SK-N-SH treated with all-trans-retinoic acid at 6 μM for 48 hours (cell line): ENCODE results near the gene GJB3.
"Not testable (repeated sequence)": the region's sequence is repeated elsewhere in the genome, so short reads cannot be mapped to it uniquely, and the experiment has no call there.

Experiments
- ATAC-seq: fragments of 200-7000 bp; cut with Tn5 transposase; 3 replicates; pipeline ENCODE4 v1.9.1; 2020; ENCODE audit warnings: mild to moderate bottlenecking, moderate library complexity
- ARNTL ChIP-seq: fragments of 450-650 bp; formaldehyde crosslinking; IDR thresholded peaks from 2 replicates; pipeline ENCODE4 v1.5.0; 2020; ENCODE audit warnings: low read depth, mild to moderate bottlenecking, moderate library complexity, borderline replicate concordance
- BACH2 ChIP-seq: fragments of 250-450 bp; sonication (Bioruptor Pico); IDR thresholded peaks from 2 replicates; pipeline ENCODE4 v1.9.0; 2021; ENCODE audit warnings: mild to moderate bottlenecking, borderline replicate concordance
- CSDC2 ChIP-seq: fragments of 250-450 bp; sonication (Bioruptor Pico); IDR thresholded peaks from 2 replicates; pipeline ENCODE4 v1.5.0; 2020; ENCODE audit warnings: mild to moderate bottlenecking, moderate library complexity
- CSRNP3 ChIP-seq: fragments of 250-450 bp; sonication (Bioruptor Pico); IDR thresholded peaks from 2 replicates; pipeline ENCODE4 v1.5.1; 2021; ENCODE audit warnings: mild to moderate bottlenecking, moderate library complexity
- ESRRG ChIP-seq: fragments of 250-450 bp; sonication (Bioruptor Pico); IDR thresholded peaks from 2 replicates; pipeline ENCODE4 v1.6.1; 2021; ENCODE audit warnings: mild to moderate bottlenecking
- GLIS3 ChIP-seq: fragments of 250-450 bp; sonication (Bioruptor Pico); IDR thresholded peaks from 2 replicates; pipeline ENCODE4 v1.5.0; 2020; ENCODE audit warnings: mild to moderate bottlenecking, moderate library complexity
- ISL1 ChIP-seq: fragments of 250-450 bp; sonication (Bioruptor Pico); IDR thresholded peaks from 2 replicates; pipeline ENCODE4 v2.1.2; 2022; ENCODE audit warnings: mild to moderate bottlenecking, moderate library complexity
- OSR1 ChIP-seq: fragments of 250-450 bp; sonication (Bioruptor Pico); IDR thresholded peaks from 2 replicates; pipeline ENCODE4 v1.8.0; 2022; ENCODE audit warnings: moderate library complexity, mild to moderate bottlenecking, inconsistent platforms
- PATZ1 ChIP-seq: fragments of 250-450 bp; sonication (Bioruptor Pico); IDR thresholded peaks from 2 replicates; pipeline ENCODE4 v1.8.0; 2020; ENCODE audit warnings: mild to moderate bottlenecking, moderate library complexity, borderline replicate concordance
- PPARA ChIP-seq: fragments of 250-450 bp; sonication (Bioruptor Pico); IDR thresholded peaks from 2 replicates; pipeline ENCODE4 v1.5.0; 2020; ENCODE audit warnings: mild to moderate bottlenecking, borderline replicate concordance
- RARB ChIP-seq: fragments of 250-450 bp; sonication (Bioruptor Pico); IDR thresholded peaks from 2 replicates; pipeline ENCODE4 v1.8.0; 2021; ENCODE audit warnings: mild to moderate bottlenecking, moderate library complexity
- SNAI2 ChIP-seq: fragments of 250-450 bp; sonication (Bioruptor Pico); IDR thresholded peaks from 2 replicates; pipeline ENCODE4 v1.5.0; 2020; ENCODE audit warnings: mild to moderate bottlenecking, moderate library complexity
- TCF4 ChIP-seq: fragments of 250-450 bp; sonication (Bioruptor Pico); IDR thresholded peaks from 2 replicates; pipeline ENCODE4 v1.8.0; 2021; ENCODE audit warnings: mild to moderate bottlenecking, moderate library complexity, borderline replicate concordance
- TOX ChIP-seq: fragments of 250-450 bp; sonication (Bioruptor Pico); IDR thresholded peaks from 2 replicates; pipeline ENCODE4 v1.8.0; 2021; ENCODE audit warnings: mild to moderate bottlenecking, moderate library complexity, borderline replicate concordance
- ZC3H10 ChIP-seq: fragments of 250-450 bp; sonication (Bioruptor Pico); IDR thresholded peaks from 2 replicates; pipeline ENCODE4 v1.5.1; 2021; ENCODE audit warnings: mild to moderate bottlenecking, moderate library complexity
- ZFP3 ChIP-seq: fragments of 250-450 bp; sonication (Bioruptor Pico); IDR thresholded peaks from 2 replicates; pipeline ENCODE4 v1.5.0; 2020; ENCODE audit warnings: mild to moderate bottlenecking, moderate library complexity
- ZFP30 ChIP-seq: fragments of 450-650 bp; formaldehyde crosslinking; IDR thresholded peaks from 2 replicates; pipeline ENCODE4 v1.5.0; 2022; ENCODE audit warnings: mild to moderate bottlenecking, moderate library complexity
- ZNF70 ChIP-seq: fragments of 450-650 bp; formaldehyde crosslinking; IDR thresholded peaks from 2 replicates; pipeline ENCODE4 v1.5.0; 2020; ENCODE audit warnings: mild to moderate bottlenecking, moderate library complexity
- ZNF8 ChIP-seq: fragments of 450-650 bp; formaldehyde crosslinking; IDR thresholded peaks from 2 replicates; pipeline ENCODE4 v1.5.0; 2020; ENCODE audit warnings: mild to moderate bottlenecking, moderate library complexity
- TF ChIP-seq, protein P1 (sequence below): fragments of 250-450 bp; sonication (Bioruptor Pico); IDR thresholded peaks from 2 replicates; pipeline ENCODE4 v1.5.1; 2020; ENCODE audit warnings: low read depth, mild to moderate bottlenecking, moderate library complexity

Gene GJB3

GRCh38 chr1:34768856-34769255 lies 12.2 kb upstream of the GJB3 start (continued):
- no peak for TF ChIP-seq ZC3H10
- TF ChIP-seq PATZ1 (CRISPR knock-in tag): no peak
- TF ChIP-seq ESRRG (CRISPR knock-in tag): no peak
- TF ChIP-seq SNAI2 (CRISPR knock-in tag): no peak

GRCh38 chr1:34770891-34771504 lies 10.0 kb upstream of the GJB3 start:
- TF ChIP-seq GLIS3 (CRISPR knock-in tag): no peak
- TF ChIP-seq CSDC2 (CRISPR knock-in tag): no peak
- TF ChIP-seq BACH2: no peak
- TF ChIP-seq, protein P1, sequence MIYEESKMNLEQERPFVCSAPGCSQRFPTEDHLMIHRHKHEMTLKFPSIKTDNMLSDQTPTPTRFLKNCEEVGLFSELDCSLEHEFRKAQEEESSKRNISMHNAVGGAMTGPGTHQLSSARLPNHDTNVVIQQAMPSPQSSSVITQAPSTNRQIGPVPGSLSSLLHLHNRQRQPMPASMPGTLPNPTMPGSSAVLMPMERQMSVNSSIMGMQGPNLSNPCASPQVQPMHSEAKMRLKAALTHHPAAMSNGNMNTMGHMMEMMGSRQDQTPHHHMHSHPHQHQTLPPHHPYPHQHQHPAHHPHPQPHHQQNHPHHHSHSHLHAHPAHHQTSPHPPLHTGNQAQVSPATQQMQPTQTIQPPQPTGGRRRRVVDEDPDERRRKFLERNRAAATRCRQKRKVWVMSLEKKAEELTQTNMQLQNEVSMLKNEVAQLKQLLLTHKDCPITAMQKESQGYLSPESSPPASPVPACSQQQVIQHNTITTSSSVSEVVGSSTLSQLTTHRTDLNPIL (CRISPR knock-in tag): no peak
- TF ChIP-seq TOX (CRISPR knock-in tag): no peak

DNA sequence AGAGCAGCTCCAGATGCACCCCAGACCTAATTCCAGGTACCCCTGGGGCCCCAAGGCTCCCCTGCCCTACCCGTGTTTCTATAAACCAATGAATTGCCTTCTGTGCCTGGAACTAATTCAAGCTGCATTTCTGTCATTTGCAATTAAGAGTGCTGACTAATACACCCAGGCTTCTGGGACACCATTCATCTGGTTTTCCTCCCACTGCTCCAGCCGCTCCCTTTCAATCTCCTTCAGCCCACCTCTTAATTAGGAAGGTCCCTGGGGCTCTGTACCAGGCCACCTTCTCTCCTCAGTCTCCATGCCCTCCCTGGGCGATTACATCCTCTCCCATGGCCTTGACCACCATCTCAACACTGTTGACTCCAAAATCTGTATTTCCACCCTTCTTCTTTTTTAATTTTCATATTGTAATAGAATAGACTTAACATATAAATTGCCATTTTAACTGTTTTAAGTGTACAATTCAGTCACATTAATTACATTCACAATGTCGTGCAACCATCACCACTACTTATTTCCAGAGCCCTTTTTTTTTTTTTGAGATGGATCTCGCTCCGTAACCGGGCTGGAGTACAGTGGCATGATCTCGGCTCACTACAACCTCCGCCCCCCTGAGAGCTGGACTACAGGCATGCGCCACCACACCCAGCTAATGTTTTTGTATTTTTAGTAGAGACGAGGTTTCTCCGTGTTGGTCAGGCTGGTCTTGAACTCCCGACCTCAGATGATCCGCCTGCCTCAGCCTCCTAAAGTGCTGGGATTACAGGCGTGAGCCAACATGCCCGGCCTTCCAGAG lies 9.2 kb upstream of the GJB3 start:
- ATAC-seq: no peak
- TF ChIP-seq ZFP30 (CRISPR knock-in tag): no peak
- TF ChIP-seq, protein P1 (CRISPR knock-in tag): no peak
- no peak for TF ChIP-seq PATZ1 (CRISPR knock-in tag)
- TF ChIP-seq SNAI2 (CRISPR knock-in tag): no peak
- no peak for TF ChIP-seq ZNF70
- no peak for TF ChIP-seq RARB (CRISPR knock-in tag)
- no peak for TF ChIP-seq BACH2
- no peak for TF ChIP-seq CSDC2 (CRISPR knock-in tag)
- TF ChIP-seq ZC3H10: no peak
- no peak for TF ChIP-seq CSRNP3
- TF ChIP-seq ISL1 (CRISPR knock-in tag): no peak

More at GRCh38 chr1:34770891-34771504, 10.0 kb upstream of the GJB3 start:
- ATAC-seq: no peak

DNA sequence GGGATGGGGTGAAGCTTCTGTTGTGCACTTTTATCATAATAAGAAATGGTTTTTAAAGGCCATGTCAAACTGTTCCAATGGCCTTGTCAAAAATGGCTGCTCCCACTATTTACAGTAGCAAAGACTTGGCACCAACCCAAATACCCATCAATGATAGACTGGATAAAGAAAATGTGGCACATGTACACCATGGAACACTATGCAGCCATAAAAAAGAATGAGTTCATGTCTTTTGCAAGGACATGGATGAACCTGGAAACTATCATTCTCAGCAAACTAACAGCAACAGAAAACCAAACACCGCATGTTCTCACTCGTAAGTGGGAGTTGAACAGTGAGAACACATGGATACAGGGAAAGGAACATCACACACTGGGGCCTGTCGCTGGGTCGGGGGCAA lies 7.9 kb upstream of the GJB3 start:
- ATAC-seq: not testable (repeated sequence)

DNA sequence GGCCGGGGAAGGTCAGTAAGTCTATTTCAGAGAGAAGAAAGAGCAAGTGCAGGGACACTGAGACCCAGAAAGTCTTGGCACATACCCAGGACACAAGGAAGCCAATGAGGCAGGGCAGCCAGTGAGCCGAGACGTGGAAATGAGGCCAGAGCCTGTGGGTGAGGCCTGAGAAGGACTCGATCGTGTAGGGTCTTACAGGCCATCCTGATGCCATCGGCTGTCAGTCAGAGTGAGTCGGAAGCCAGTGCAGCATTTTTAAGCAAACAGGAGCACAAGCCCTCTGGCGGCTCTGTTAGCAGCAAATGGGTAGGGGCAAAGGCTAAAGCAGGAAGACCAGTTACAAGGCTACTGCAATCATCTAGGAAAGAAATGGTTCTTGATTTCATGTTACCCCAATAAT lies 6.1 kb upstream of the GJB3 start:
- TF ChIP-seq CSRNP3: no peak
- TF ChIP-seq BACH2: no peak
- no peak for TF ChIP-seq ARNTL (CRISPR knock-in tag)
- TF ChIP-seq ZNF70: no peak
- no peak for TF ChIP-seq SNAI2 (CRISPR knock-in tag)
- no peak for TF ChIP-seq GLIS3 (CRISPR knock-in tag)
- TF ChIP-seq TCF4 (CRISPR knock-in tag): no peak
- no peak for TF ChIP-seq PPARA
- no peak for TF ChIP-seq ZFP3 (CRISPR knock-in tag)
- no peak for TF ChIP-seq TOX (CRISPR knock-in tag)
- TF ChIP-seq ZNF8 (CRISPR knock-in tag): no peak
- TF ChIP-seq ZFP30 (CRISPR knock-in tag): no peak
- TF ChIP-seq, protein P1 (CRISPR knock-in tag): no peak
- no peak for TF ChIP-seq ESRRG (CRISPR knock-in tag)
- no peak for TF ChIP-seq CSDC2 (CRISPR knock-in tag)
- no peak for TF ChIP-seq RARB (CRISPR knock-in tag)
- no peak for TF ChIP-seq OSR1
- TF ChIP-seq, all 23 proteins: peak for 0
- no peak for ATAC-seq
